Smooth muscle cell (in vitro differentiated cells): Measurements from ENCODE around the gene PTPRM. TPM values are rescaled to one million over a fixed set of nuclear protein-coding genes. Genes with fewer than 3 reads are reported as not detected.

ENCODE experiments used
- DNase-seq: peaks from one replicate; lab custom pipeline; 2025; ENCODE audit not compliant: unreplicated experiment; lab: John Stamatoyannopoulos, UW
- H2AFZ ChIP-seq: fragments of 200-600 bp; sonication (generic); 2 replicates; pipeline ENCODE4 v1.6.0; 2016; ENCODE audit warnings: antibody characterized with exemption, low read depth, mild to moderate bottlenecking
- H3F3A ChIP-seq: fragments of 200-600 bp; sonication (generic); 2 replicates; pipeline ENCODE4 v1.6.0; 2017; ENCODE audit warnings: antibody characterized with exemption, low read depth
- H3K27ac ChIP-seq: fragments of 200-600 bp; sonication (generic); 2 replicates; pipeline ENCODE4 v1.5.1; 2016; ENCODE audit warnings: low read depth, mild to moderate bottlenecking
- H3K27me3 ChIP-seq: fragments of 200-600 bp; sonication (generic); 2 replicates; pipeline ENCODE4 v1.6.1; 2016; ENCODE audit warnings: low read depth, mild to moderate bottlenecking
- H3K36me3 ChIP-seq: fragments of 200-600 bp; sonication (generic); 2 replicates; pipeline ENCODE4 v1.5.1; 2016; ENCODE audit warnings: low read depth
- H3K4me1 ChIP-seq: fragments of 200-600 bp; sonication (generic); 2 replicates; pipeline ENCODE4 v1.5.1; 2016; ENCODE audit warnings: low read depth
- H3K4me2 ChIP-seq: fragments of 200-600 bp; sonication (generic); 2 replicates; pipeline ENCODE4 v1.6.0; 2016; ENCODE audit warnings: mild to moderate bottlenecking
- H3K4me3 ChIP-seq: fragments of 200-600 bp; sonication (generic); 2 replicates; pipeline ENCODE4 v1.5.1; 2016; ENCODE audit warnings: mild to moderate bottlenecking
- H3K79me2 ChIP-seq: fragments of 200-600 bp; sonication (generic); 2 replicates; pipeline ENCODE4 v1.6.0; 2016; ENCODE audit warnings: low read depth, mild to moderate bottlenecking
- H3K9ac ChIP-seq: fragments of 200-600 bp; sonication (generic); 2 replicates; pipeline ENCODE4 v1.6.0; 2016; ENCODE audit warnings: low read depth
- H3K9me3 ChIP-seq: fragments of 200-600 bp; sonication (generic); replicated peaks from 2 replicates; pipeline ENCODE4 v1.5.1; 2016; ENCODE audit warnings: low read depth
- H4K20me1 ChIP-seq: fragments of 200-600 bp; sonication (generic); 2 replicates; pipeline ENCODE4 v1.6.0; 2016; ENCODE audit warnings: low read depth
- WGBS: methylation state at CpG from one replicate; pipeline ENCODE4 v1.1.7; 2016; ENCODE audit warnings: low lambda C conversion rate; 5-methylcytosine and 5-hydroxymethylcytosine counted together
- polyA plus RNA-seq: library from polyadenylated mRNA; unstranded; fragments of >200 nt; fragmentation: Nextera tagmentation; extraction: Ambion mirVana; gene quantifications from 2 replicates; pipeline ENCODE4 v1.2.1, GENCODE V29; 2016
- total RNA-seq: library from RNA; depleted of rRNA; stranded (reverse); fragments of >200 nt; gene quantifications from 2 replicates; pipeline ENCODE4 v1.2.3, GENCODE V29; 2014
- TF ChIP-seq, protein P1 (sequence below): fragments of 200-600 bp; sonication (generic); IDR thresholded peaks from 2 replicates; pipeline ENCODE4 v1.5.1; 2017; ENCODE audit warnings: borderline replicate concordance, mild to moderate bottlenecking, antibody characterized with exemption; ENCODE audit not compliant: insufficient read depth, poor library complexity, severe bottlenecking

PTPRM gene
- total and polyA plus RNA-seq, 2 experiments from 2014 or later, result 57.5 to 115 TPM

DNA sequence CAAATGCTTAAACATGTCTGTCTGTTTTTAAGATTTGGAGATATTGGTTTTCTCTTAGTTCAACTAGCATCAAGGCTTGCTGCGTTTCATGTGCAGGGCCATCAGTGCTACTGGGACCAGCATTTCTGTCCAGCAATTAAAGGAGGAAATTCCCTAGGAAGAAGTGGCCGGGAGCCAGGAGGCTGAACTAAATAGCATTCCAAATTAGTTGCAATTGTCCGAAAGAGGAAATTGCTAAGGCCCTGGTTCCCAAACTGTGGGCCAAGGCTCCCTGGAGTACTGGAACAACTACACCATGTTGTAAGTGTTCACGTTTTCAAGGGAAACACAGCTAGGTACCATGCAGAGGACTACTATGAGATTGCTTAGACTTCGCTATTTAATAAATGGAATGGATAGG lies 257.9 kb downstream of the PTPRM start:
- Histone ChIP-seq H3K27me3 (no peaks in the 10 kb centered on the region), H4K20me1 (peaks cover 65% of the 10 kb centered on the region), H3K9me3 (no peaks in the 10 kb centered on the region), H3K79me2 (peaks cover 15% of the 10 kb centered on the region), H3K9ac (no peak overlapping the region), H3K4me3 (no peak overlapping the region), H3F3A (no peaks in the 10 kb centered on the region), H3K36me3 (no peaks in the 10 kb centered on the region), H3K4me1 (peaks cover 9% of the 10 kb centered on the region), H3K27ac (no peak overlapping the region), H3K4me2 (no peak overlapping the region), H2AFZ (no peak overlapping the region)
- DNase-seq, result no peak
- 89% methylated on average over 5 of the region's 5 CpGs for WGBS
- TF ChIP-seq, protein P1, sequence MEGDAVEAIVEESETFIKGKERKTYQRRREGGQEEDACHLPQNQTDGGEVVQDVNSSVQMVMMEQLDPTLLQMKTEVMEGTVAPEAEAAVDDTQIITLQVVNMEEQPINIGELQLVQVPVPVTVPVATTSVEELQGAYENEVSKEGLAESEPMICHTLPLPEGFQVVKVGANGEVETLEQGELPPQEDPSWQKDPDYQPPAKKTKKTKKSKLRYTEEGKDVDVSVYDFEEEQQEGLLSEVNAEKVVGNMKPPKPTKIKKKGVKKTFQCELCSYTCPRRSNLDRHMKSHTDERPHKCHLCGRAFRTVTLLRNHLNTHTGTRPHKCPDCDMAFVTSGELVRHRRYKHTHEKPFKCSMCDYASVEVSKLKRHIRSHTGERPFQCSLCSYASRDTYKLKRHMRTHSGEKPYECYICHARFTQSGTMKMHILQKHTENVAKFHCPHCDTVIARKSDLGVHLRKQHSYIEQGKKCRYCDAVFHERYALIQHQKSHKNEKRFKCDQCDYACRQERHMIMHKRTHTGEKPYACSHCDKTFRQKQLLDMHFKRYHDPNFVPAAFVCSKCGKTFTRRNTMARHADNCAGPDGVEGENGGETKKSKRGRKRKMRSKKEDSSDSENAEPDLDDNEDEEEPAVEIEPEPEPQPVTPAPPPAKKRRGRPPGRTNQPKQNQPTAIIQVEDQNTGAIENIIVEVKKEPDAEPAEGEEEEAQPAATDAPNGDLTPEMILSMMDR, result no peak

DNA sequence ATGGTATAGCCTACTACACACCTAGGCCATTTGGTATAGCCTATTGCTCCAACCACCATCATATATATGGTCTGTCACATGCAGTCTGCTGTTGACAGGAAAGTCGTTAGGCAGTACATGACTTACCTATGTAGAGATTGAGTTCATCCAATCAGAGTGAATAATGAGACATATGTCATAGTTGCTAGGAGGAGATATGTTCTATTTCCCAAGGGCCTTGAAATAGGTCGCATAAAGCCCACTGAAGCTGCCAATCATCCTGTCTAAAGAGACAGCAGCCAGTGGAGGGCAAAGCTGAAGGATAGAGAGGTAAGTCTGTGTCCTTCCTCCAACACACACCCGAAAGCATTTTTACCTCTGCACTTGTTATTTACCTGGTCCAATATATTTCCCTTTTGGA lies 263.4 kb downstream of the PTPRM start:
- Histone ChIP-seq H2AFZ (no peak overlapping the region), H4K20me1 (peaks cover 35% of the 10 kb centered on the region), H3K79me2 (peaks cover 29% of the 10 kb centered on the region), H3K9ac (no peak overlapping the region), H3K9me3 (no peaks in the 10 kb centered on the region), H3K4me1 (no peaks in the 10 kb centered on the region), H3F3A (no peaks in the 10 kb centered on the region), H3K27me3 (no peaks in the 10 kb centered on the region), H3K4me3 (no peak overlapping the region), H3K4me2 (no peak overlapping the region), H3K27ac (no peak overlapping the region), H3K36me3 (no peaks in the 10 kb centered on the region)
- TF ChIP-seq, protein P1, result no peak
- WGBS, result 88% methylated on average over 3 of the region's 3 CpGs
- no peak for DNase-seq

DNA sequence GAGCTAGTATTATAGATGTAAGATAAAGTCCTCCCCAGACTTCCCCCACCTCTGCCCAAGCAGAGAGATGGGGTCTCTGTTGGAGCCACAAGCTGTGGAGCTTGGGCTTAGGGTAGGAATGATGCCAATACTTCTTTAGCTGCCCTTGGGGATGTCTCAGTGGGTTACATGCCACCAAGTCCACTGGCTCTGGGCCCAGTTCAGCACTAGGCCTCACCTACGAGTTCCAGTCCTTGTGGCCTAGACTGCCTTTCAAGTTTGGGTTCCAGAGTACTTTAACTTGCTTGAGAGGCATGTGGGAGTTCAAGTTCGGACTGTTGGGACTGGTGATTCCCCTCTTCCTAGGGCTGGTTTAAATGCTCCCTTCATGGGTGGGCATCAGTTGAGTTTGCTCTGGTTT lies 272.4 kb downstream of the PTPRM start:
- DNase-seq, result no peak
- no peaks in the 10 kb centered on the region for H3K36me3 ChIP-seq
- H3K4me2 ChIP-seq, result no peak overlapping the region
- H3K9me3 ChIP-seq, result peaks cover 4% of the 10 kb centered on the region
- no peak overlapping the region for H3K9ac ChIP-seq
- H3K4me3 ChIP-seq, result no peak overlapping the region
- no peaks in the 10 kb centered on the region for H3K27me3 ChIP-seq
- H3K27ac ChIP-seq, result no peak overlapping the region
- H3K4me1 ChIP-seq, result no peaks in the 10 kb centered on the region
- TF ChIP-seq, protein P1, result no peak
- H3K79me2 ChIP-seq, result peaks cover 47% of the 10 kb centered on the region
- 90% methylated on average over 2 of the region's 2 CpGs for WGBS
- H4K20me1 ChIP-seq, result peaks cover 9% of the 10 kb centered on the region
- H3F3A ChIP-seq, result no peaks in the 10 kb centered on the region
- no peak overlapping the region for H2AFZ ChIP-seq

DNA sequence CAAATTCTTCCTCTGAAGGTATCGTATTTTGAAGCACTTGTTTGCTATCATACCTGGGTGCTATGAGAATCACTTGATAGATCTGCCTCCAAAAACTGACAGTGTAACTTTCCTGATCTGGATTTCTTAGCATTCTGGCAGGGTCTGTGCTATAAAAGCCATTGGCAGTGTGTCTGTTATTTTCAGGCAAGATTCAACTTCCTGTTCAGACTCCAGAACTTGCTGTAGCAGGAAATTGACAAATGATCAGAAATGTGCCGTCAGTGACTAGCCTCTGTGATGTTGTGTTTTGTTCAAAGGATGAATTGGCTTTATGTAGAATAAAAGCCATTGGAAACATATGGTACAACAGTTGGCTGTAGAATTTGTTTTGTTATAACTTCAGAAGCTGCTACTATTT lies 273.3 kb downstream of the PTPRM start:
- Histone ChIP-seq H2AFZ (no peak overlapping the region), H3K4me3 (no peak overlapping the region), H3K27me3 (no peaks in the 10 kb centered on the region), H3K79me2 (peaks cover 43% of the 10 kb centered on the region), H3K27ac (no peak overlapping the region), H4K20me1 (peaks cover 9% of the 10 kb centered on the region), H3F3A (no peaks in the 10 kb centered on the region), H3K9me3 (peaks cover 12% of the 10 kb centered on the region), H3K4me2 (no peak overlapping the region), H3K9ac (no peak overlapping the region), H3K36me3 (no peaks in the 10 kb centered on the region), H3K4me1 (no peaks in the 10 kb centered on the region)
- TF ChIP-seq, protein P1, result no peak
- no peak for DNase-seq
- WGBS, result 48% methylated on average over 2 of the region's 2 CpGs
